HG02610 (cell line): ENCODE data around the gene ZDHHC14.
"Not testable (repeated sequence)": the region's sequence is repeated elsewhere in the genome, so short reads cannot be mapped to it uniquely, and the experiment has no call there.

ENCODE experiments used
- ATAC-seq: cut with Tn5 transposase; IDR thresholded peaks from one replicate; pipeline ENCODE4 v1.9.1; 2021; ENCODE audit warnings: mild to moderate bottlenecking, moderate library complexity; ENCODE audit not compliant: unreplicated experiment

ZDHHC14 gene

DNA sequence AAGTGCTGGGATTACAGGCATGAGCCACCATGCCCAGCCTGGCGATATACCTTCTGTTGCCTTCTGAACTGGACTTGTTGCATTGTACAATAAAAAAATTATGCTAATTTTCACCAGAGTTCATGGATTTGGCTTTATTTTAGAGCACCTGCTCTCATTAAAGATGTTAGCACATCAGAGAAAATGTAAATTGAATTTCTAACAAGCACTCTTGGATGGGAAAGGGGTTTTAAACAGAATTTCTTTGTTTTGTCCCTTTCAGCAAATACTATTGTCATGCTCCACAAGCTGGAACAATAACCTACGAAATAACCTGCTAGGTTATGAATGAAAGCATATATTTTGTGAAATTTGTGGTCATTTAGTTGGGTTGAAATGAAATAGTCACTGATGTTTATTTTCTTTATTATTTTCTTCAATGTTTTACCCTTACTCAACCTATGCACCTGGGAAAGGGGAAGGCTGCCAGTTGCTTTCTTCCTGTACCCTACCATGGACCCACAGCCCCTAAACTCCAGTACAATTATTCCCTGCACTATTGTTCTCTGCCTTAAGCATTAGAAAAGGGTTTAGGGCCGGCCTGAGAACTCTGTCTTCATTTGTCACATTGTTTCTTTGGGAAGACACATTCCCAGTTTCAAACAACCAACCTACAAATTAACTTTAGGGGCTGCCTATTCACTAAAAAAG, 22.2 kb downstream of the ZDHHC14 start:
- no peak for ATAC-seq

DNA sequence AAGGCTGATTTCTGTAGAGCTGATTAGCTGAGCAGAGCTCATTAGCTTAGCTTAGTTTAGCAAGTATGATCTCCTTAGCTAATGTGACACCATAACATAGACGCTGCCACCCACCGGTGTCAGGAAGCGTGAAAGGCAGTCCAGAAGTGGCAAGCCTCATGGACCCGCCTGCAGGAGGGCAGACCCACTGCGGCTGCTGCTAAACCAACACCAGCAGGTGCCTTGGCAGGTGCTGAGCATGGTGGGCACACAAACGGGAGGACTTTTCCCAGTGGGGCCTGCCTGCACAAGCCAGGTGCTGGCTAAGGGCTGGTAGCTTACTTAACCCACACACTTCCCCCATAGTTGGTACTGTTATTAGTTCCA, 22.7 kb downstream of the ZDHHC14 start:
- no peak for ATAC-seq

DNA sequence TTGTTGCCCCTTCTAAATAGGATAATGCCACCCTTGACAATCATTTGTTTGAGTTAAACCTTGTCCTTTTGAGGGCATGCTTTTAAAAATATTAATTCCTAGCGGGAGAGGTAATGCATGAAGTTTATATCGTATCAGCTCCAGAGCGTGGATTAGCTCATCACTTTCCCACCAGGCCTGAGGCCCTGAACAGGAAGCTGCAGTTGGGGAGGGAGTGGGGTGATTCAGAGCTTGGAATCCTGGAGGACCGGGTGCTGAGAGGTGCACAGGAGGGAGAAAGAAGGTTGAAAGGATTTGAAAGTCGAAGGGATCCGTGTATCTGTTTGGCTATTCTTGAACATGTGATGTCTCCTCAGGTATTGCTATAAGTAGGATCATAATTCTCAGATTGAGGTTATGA, 25.0 kb downstream of the ZDHHC14 start:
- ATAC-seq, result no peak

DNA sequence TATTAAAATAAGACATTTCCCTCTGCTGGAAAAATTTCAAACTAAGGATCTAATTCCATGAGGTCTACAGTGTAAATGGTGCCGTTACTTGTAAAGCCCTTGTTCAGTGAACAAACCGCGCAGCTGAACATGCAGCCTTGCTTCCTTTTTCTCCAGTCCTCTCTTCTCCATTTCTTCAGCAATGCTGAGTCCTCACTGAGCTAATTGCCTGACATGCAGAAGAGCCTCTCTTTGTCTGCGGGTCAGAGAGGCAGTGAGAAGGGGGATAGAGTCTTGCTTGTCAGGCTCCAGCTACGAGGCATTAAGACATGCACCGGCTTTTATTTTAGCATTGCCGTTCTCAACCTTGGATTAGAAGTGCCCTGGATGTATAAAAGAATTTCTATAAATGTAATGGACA, 25.7 kb downstream of the ZDHHC14 start:
- ATAC-seq, result no peak

DNA sequence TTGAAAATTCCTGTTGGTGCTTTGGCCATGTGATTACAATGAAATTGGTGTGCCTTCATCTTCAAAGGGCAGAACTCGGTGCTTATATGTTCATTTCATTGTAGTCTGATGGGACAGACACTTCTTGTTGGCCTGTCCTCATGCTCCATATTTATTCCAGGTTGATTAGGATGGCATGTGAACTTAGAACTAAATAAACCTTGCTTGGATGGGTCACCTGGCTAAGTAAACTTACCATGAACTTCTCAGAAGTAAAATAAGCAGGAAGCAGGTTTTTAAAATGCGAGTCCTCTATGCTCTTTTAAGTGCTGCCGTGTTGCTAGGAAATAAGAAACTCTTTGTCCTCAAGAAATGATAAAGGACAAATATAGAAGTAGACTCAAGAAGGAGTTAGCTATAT, 26.7 kb downstream of the ZDHHC14 start:
- no peak for ATAC-seq

DNA sequence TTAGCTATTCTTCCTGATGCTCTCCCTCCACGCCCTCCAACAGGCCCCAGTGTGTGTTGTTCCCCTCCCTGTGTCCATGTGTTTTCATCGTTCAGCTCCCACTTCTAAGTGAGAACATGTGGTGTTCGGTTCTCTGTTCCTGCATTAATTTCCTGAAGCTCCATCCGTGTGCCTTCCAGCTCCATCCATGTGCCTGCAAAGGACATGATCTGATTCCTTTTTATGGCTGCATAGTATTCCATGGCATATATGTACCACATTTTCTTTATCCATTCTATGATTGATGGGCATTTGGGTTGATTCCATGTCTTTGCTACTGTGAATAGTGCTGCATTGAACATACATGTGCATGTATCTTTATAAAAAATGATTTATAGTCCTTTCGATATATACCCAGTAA, 27.4 kb downstream of the ZDHHC14 start:
- ATAC-seq, result not testable (repeated sequence)

DNA sequence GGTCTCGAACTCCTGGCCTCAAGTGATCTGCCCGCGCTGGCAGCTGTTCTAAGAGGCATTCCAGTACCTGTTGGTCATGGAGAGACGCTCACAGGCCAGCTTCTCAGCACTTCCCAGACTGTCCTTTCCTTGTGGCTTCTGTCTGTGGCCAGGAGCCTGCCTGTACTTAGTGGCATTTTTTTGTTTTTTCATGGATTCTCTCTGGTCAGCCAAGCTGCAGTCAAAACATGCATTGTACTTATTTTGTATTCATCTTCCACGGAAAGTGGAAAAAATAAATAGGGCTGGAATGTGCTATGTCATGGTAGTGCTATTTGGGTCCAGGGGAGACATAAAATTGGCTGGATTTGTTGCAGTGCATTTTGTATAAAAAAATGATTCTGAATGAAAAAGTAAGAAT, 29.1 kb downstream of the ZDHHC14 start:
- no peak for ATAC-seq

DNA sequence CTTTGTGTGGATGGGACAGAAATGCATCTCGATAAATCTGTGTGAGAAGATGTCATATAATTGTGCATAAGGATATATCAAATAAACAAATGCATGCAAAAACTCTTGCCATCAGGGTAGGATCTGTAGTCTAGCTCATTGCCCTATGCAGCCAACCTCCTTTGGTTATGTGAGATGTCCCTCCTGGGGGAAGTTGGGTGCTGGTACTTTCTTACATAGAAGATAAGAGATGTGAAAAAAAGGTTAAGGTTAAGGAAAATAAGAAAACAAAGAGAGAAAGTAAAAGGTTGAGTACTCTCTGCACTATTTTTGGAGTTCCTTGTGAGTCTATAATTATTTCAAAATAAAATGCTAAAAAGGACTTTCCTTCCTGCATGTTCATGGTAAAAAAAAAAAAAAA, 30.4 kb downstream of the ZDHHC14 start:
- ATAC-seq, result no peak

DNA sequence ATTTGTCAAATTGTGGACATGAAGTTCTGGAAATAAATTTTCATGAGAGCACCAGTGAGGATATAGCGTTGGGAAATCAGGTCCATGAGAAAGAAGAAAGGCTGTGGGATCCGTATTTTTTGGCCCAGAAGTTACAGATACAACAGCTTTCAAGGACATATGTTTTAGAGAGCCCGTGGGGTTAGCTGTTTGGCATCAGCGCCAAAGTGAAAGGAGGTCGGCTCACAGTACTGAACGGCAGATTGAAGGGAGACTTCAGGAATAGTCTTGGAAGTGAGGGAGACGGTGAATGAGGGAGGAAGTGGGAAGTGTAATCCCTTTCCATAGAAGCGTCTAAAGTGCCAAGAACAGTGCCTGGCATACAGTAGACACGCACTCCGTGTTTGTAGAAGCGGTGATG, 31.8 kb downstream of the ZDHHC14 start:
- no peak for ATAC-seq

DNA sequence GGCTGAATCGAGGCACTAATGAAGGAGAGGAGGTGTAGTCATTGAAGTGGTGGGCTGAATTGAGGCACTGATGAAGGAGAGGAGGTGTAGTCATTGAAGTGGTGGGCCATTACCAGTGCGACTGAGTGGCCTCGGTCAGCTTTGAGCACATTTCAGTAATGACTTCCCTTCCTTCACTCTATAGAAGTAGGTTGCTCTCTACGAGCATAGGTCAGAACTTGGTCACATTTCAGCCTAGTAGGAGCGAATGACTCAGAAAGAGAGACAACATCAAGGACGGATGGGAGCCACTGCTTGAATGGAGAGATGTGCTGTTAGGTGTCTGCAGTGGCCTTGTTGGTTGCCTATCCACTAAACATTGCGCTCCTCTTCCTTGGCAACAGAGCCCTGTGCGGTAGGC, 39.5 kb downstream of the ZDHHC14 start:
- no peak for ATAC-seq

DNA sequence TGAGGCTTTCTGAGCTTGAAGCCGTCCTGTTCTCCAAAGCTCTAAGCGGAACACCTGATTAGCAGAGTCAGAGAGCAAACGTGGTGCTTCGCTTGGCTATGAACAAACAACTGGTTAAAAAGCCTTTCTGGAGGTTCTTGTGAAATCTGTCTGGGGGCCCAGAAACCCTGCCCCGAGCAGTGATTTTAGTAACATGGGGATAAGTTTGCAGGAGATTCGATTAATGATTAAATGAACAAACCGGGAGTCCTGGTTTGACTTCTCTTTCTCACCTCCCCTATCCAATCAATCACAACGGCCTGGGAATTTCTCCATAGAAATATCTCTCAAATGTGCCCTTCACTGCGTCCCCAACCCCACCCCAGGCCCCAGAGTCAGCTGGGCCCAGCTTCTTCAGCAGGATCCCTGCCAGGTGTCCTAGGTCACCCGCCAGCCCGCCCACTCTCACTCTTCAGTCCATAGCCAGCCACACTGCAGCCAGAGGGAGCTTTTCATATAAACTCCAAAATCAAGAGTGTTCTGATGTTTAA, 43.6 kb downstream of the ZDHHC14 start:
- ATAC-seq, result no peak

DNA sequence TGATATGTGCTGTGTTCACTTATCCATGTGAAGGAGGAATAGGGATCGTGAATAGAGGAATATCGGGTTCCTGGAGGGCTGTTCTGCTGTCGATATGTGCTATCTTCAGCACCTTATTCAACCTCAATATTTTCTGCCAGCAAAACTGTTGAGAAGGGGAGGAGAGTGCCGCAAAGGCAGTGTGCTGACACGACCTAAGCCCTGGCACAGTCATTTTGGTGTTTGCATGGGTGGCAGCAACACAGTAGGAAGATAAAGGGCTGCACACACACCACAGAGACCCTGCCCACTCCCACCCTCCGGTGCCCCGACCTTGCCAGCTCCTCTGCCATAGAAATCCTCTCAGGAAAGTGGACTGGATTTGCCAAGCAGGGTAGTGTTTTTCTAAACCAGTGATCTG, 47.0 kb downstream of the ZDHHC14 start:
- no peak for ATAC-seq

DNA sequence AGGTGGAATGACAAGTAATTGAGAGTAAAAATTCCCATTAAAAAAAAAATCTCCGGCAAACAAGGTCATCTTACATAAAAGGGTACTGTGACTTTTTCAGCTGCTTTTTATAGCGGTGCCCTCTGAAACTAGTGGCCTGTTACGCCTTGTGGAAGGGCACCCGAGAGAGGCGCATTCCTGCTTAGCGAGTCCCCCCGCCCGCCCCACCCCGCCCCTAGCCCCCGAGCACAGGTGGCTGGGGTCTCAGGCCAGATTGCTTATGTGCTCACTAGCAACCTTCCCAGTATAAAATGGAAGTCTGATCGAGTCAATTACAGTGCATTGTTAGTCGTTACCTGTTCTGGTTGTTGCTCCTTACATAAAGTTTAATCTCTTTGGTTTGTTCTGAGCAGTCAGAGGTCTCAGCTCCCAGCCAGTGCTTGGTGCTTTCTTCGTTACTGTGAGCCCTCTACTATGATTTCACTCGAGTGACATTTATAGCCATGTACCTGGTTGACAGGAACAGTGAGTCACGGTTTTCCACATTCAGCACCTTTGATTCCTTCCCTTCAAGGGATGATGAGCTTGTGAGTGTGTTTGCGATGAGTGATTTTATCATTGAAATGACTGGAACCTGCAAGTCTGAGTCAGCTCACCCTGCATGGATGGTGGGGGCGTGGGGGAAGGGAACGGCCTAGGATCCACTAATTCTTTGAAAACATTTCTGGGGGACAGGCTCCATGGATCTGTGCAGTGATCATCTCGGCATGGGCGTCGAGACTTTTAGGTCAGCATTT, 47.6 kb downstream of the ZDHHC14 start:
- no peak for ATAC-seq

DNA sequence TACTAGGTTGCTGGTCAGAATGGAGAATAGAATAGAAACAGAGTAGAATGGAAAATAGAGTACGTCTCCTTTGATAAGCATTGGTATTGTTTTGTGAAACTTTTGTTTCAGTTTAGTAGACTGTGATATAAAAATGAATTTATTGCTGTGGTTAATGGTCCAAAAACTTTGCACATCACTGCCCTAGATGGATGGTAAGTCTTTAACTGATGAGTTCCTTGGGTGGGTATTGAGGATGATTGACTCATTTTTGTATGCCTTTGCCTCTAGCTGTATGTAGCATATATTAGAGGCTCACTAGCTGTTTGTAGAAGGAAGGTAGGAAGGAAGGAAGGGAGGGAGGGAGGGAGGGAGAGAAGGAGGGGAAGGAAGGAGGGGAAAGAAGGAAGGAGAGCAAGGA, 48.3 kb downstream of the ZDHHC14 start:
- no peak for ATAC-seq

DNA sequence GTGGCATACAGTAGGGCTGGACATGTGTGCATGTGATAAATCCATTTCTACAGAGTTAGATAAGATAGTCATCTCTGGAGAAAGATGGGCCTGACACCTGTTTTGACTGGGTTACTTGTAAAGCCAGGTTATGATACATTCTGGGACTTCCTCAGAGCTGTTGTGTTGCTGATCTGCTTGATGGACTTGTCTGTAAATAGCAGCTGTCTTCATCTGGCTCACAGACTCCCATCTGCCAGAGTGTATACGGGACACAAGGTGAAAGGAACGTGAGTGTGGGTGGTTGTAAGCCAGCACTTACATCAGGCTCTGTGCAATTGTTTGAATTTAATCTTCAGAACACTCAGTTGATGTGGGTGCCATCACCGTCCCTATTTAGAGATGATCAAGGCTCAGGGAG, 49.8 kb downstream of the ZDHHC14 start:
- peak; percentile 69 for ATAC-seq

DNA sequence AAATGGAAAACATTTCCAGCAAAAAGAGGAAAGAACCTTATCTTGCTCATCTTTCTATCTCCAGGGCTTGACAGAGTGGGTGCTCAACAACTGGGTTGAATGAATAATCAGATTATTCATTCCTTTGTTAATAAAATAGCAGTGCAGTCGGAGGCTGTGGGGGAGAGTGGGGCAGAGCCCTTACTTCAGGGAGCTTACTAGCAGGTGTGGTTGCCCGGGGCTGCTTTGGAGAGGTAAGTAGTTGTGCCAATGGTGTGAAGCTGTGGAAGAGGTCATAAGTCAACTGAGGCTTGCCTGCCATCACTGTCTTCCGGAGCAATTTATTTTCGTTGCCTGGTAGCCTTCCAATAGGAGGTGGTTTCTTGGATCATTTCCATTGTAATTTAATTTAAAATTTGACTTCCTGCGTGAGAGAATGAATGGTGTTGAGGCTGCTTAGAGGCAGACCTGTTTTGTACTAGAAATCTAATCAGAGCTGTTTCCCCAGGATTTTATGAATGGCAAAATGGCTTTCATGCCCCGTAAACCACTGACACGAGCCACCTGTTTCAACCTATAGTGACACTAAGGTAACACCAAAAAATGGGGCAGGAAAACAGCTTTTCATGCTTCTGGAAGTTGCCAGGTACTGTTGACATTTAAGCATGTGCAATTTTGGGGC, 51.4 kb downstream of the ZDHHC14 start:
- no peak for ATAC-seq

DNA sequence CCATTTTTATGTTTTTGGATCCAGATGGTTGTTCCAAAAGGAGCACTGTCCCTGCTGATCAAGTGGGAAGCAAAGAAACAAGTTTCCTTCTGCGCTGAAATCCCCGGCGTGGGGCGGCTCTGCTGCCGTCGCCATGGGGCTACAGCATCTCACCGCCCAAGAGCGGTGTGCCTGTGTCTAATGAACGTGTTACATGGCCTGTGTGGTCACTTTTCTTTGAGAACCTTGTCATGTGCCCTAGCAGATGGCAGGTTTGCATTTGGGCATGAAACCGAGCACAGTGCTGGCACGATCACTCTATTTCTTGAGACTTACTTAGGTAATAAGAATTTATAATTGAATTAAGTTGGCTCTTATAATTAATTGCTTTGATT, 51.9 kb downstream of the ZDHHC14 start:
- no peak for ATAC-seq

DNA sequence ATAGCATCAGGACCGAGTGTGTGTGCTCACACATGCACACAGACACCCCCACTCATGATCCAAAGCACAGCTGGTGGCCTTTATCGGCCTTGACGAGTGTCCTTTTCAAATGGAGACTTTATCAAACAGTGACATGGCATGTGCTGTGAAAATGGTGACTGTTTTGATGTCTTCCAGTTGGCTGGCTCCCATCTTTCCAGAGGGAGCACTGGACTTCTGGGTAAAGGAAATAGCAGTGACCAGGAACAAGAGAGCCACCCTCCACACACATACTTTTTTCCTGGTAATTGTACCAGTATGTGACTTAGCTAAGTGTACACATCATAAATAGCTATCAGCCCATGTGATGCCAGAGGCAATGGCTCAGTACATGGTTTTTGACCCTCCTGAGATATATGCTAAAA, 52.7 kb downstream of the ZDHHC14 start:
- no peak for ATAC-seq

DNA sequence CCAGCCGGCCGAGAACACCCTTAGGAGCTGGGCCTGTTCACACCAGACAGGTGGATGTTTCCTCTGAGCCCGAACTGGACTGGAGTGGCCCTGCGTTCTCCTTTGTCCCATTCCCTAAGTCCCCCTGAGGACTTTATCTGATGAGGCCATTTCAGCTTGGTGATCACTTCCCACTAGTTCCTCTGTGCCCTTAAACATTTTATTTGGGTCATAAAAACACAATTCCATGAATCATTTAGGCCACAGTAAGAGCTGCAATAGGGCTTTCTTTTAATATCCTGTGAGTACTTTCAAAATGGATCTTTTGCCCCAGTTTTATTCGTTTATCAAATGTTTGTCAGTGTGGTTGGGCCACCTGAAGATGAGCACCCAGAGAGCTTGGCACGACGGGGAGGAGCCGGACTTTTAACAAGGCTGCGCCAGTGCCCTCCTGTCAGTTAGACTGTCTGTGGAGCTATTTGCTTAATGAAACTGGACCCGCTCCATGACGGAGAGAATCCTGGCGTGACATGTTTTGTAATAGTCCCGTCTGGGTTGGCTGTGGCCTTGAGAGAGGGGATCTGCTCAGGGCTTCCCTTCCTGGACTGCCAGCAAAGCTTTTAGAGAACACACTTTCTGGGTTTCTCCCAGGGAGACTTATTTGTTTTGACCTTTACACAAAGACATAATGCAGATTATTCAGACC, 53.5 kb downstream of the ZDHHC14 start:
- ATAC-seq, result no peak

DNA sequence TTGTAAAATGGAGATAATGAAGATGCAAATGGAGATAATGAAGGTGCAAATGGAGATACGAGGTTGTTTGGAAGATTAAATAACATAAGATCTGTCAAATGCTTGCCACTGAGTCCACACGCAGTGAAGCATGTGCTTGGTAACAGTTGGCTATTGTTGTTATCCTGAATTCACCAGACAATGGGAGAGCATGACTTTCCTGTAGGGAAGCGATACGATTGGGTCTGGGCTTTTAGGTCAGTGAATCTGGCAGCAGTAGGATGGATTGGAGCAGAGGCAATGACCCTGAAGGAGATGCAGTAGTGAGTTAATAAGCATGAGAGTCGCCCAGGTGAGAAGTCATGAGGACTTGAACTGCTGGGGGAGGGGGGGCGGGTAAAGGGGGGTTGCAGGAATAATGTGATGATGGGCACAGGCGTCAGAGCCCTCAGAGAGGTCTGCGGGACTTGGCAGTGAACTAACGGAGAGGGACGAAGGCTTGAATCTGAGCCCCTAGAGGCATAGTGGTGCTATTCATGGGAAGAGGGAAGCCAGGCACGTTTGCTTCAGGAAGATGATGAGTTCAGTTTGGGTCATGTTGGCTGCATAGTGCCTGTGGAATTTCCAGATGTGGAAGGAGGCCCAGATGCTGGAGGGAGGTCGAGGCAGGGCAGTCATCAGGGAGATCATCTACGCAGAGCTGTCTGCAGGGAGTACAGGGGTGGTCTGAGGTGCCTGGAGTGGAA, 55.4 kb downstream of the ZDHHC14 start:
- no peak for ATAC-seq

DNA sequence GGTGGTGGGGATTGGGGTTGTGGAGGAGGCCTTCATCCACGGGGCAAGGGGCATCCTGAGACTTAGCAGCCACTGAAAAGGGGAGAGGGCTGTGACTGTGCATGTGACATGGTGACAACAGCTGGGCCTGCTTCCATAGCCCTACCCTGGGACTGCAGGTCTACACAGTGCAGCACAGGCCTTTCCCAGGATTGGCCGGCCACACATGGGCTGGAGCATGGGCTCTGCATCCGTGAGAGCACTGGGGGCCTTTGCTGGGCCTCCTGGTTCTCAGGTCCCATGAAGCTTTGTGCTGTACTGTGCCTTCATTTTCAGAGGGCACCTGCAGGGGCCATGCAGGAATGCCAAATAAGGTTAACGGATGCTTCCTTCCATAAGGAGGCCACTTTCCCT, 56.0 kb downstream of the ZDHHC14 start:
- no peak for ATAC-seq
